ENCODE measurements around the gene ENTPD6. TPM values are rescaled to one million over a fixed set of nuclear protein-coding genes. Genes with fewer than 3 reads are reported as not detected.

ENTPD6 gene
- total RNA-seq, 1 donor from 2014 or later = 73.4 TPM

- Mint-ChIP-seq H3K27ac (ENCODE audit: unreplicated experiment) (no peak overlapping the region), H3K4me1 (peaks cover 39% of the 10 kb centered on the region)
- no peak for TF ChIP-seq CTCF (conservative IDR thresholded peaks at IDR 0.05)
These were observed 8.4 kb downstream of the ENTPD6 start for GRCh38 chr20:25203871-25204320.

GRCh38 chr20:25204550-25205276 is 9.2 kb downstream of the ENTPD6 start:
- no peaks in the 10 kb centered on the region for H3K27me3 Mint-ChIP-seq (ENCODE audit: low read depth)
- no peaks in the 10 kb centered on the region for H3K9me3 Mint-ChIP-seq
- H3K27ac Mint-ChIP-seq (ENCODE audit: unreplicated experiment) = peak overlapping the region; percentile 31
- peaks cover 3% of the 10 kb centered on the region for H3K36me3 Mint-ChIP-seq (ENCODE audit: low read depth)
- peaks cover 31% of the 10 kb centered on the region for H3K4me1 Mint-ChIP-seq
- DNase-seq (ENCODE audit: low read depth, low spot score) = no peak
- no peak for TF ChIP-seq CTCF (conservative IDR thresholded peaks at IDR 0.05)
- no peak overlapping the region for H3K4me3 Mint-ChIP-seq

More at GRCh38 chr20:25203871-25204320, 8.4 kb downstream of the ENTPD6 start:
- Mint-ChIP-seq H3K4me3 (no peak overlapping the region), H3K9me3 (no peaks in the 10 kb centered on the region), H3K27me3 (ENCODE audit: low read depth) (no peaks in the 10 kb centered on the region), H3K36me3 (ENCODE audit: low read depth) (no peaks in the 10 kb centered on the region)
- DNase-seq (ENCODE audit: low read depth, low spot score) = no peak

GRCh38 chr20:25205277-25206062 is 10.0 kb downstream of the ENTPD6 start:
- H3K27ac Mint-ChIP-seq (ENCODE audit: unreplicated experiment) = peak overlapping the region; percentile 55
- peaks cover 28% of the 10 kb centered on the region for H3K4me1 Mint-ChIP-seq
- no peaks in the 10 kb centered on the region for H3K27me3 Mint-ChIP-seq (ENCODE audit: low read depth)
- peaks cover 5% of the 10 kb centered on the region for H3K36me3 Mint-ChIP-seq (ENCODE audit: low read depth)
- TF ChIP-seq CTCF (conservative IDR thresholded peaks at IDR 0.05) = no peak
- DNase-seq (ENCODE audit: low read depth, low spot score) = no peak
- no peak overlapping the region for H3K4me3 Mint-ChIP-seq
- H3K9me3 Mint-ChIP-seq = no peaks in the 10 kb centered on the region

GRCh38 chr20:25206063-25206403 is 10.5 kb downstream of the ENTPD6 start:
- peak overlapping the region; percentile 55 for H3K27ac Mint-ChIP-seq (ENCODE audit: unreplicated experiment)
- DNase-seq (ENCODE audit: low read depth, low spot score) = no peak

GRCh38 chr20:25206548-25206947 is 11.0 kb downstream of the ENTPD6 start:
- TF ChIP-seq CTCF (conservative IDR thresholded peaks at IDR 0.05) = no peak
- Mint-ChIP-seq H3K9me3 (no peaks in the 10 kb centered on the region), H3K36me3 (ENCODE audit: low read depth) (peaks cover 6% of the 10 kb centered on the region), H3K27me3 (ENCODE audit: low read depth) (no peaks in the 10 kb centered on the region), H3K4me1 (peaks cover 20% of the 10 kb centered on the region), H3K27ac (ENCODE audit: unreplicated experiment) (no peak overlapping the region), H3K4me3 (no peak overlapping the region)
- no peak for DNase-seq (ENCODE audit: low read depth, low spot score)

More at GRCh38 chr20:25206063-25206403, 10.5 kb downstream of the ENTPD6 start:
- Mint-ChIP-seq H3K27me3 (ENCODE audit: low read depth) (no peaks in the 10 kb centered on the region), H3K4me1 (peaks cover 23% of the 10 kb centered on the region), H3K4me3 (no peak overlapping the region), H3K36me3 (ENCODE audit: low read depth) (peaks cover 5% of the 10 kb centered on the region), H3K9me3 (no peaks in the 10 kb centered on the region)
- TF ChIP-seq CTCF (conservative IDR thresholded peaks at IDR 0.05) = no peak
